ENCODE data around the gene SYPL1. TPM values are rescaled to one million over a fixed set of nuclear protein-coding genes. Genes with fewer than 3 reads are reported as not detected.

Gene SYPL1
- polyA plus RNA-seq, 1 donor from 2014 or later, result 17.4 TPM

- no peaks in the 10 kb centered on the region for H3F3A ChIP-seq (ENCODE audit: insufficient read depth, low read length, poor library complexity, severe bottlenecking)
- TF ChIP-seq EP300 (conservative IDR thresholded peaks at IDR 0.05; ENCODE audit: poor library complexity, severe bottlenecking), result no peak
- TF ChIP-seq, protein P1, sequence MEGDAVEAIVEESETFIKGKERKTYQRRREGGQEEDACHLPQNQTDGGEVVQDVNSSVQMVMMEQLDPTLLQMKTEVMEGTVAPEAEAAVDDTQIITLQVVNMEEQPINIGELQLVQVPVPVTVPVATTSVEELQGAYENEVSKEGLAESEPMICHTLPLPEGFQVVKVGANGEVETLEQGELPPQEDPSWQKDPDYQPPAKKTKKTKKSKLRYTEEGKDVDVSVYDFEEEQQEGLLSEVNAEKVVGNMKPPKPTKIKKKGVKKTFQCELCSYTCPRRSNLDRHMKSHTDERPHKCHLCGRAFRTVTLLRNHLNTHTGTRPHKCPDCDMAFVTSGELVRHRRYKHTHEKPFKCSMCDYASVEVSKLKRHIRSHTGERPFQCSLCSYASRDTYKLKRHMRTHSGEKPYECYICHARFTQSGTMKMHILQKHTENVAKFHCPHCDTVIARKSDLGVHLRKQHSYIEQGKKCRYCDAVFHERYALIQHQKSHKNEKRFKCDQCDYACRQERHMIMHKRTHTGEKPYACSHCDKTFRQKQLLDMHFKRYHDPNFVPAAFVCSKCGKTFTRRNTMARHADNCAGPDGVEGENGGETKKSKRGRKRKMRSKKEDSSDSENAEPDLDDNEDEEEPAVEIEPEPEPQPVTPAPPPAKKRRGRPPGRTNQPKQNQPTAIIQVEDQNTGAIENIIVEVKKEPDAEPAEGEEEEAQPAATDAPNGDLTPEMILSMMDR (IDR thresholded peaks at IDR 0.05; ENCODE audit: poor library complexity, severe bottlenecking), result peak; percentile 53
- TF ChIP-seq SMC3 (conservative IDR thresholded peaks at IDR 0.05; ENCODE audit: poor library complexity), result peak; percentile 62
- peak; percentile 53 for TF ChIP-seq RAD21 (conservative IDR thresholded peaks at IDR 0.05)
- no peaks in the 10 kb centered on the region for H3K9me2 ChIP-seq (ENCODE audit: insufficient read depth, low read length)
- H3K36me3 ChIP-seq (ENCODE audit: insufficient read depth, low read length), result no peaks in the 10 kb centered on the region
- H2AFZ ChIP-seq (ENCODE audit: low read depth, low read length), result no peak overlapping the region
- no peak overlapping the region for H3K27ac ChIP-seq (ENCODE audit: low read length)
- no peak overlapping the region for H3K4me3 ChIP-seq (ENCODE audit: low read length)
- no peak overlapping the region for H3K9ac ChIP-seq (ENCODE audit: low read length)
- H3K9me3 ChIP-seq (ENCODE audit: low read length), result no peaks in the 10 kb centered on the region
- H3K4me2 ChIP-seq (ENCODE audit: low read length), result no peak overlapping the region
- no peaks in the 10 kb centered on the region for H3K27me3 ChIP-seq (ENCODE audit: insufficient read depth, low read depth, low read length)
- H3K79me2 ChIP-seq (replicated peaks; ENCODE audit: insufficient read depth, low read length), result no peaks in the 10 kb centered on the region
- H4K20me1 ChIP-seq (ENCODE audit: insufficient read depth), result no peaks in the 10 kb centered on the region
Measured at GRCh38 chr7:106056513-106057203, 55.5 kb downstream of the SYPL1 start.

GRCh38 chr7:106054971-106055532 is 57.1 kb downstream of the SYPL1 start:
- Histone ChIP-seq H3K36me3 (ENCODE audit: insufficient read depth, low read length) (no peaks in the 10 kb centered on the region), H3K27ac (ENCODE audit: low read length) (no peak overlapping the region), H3K79me2 (replicated peaks; ENCODE audit: insufficient read depth, low read length) (no peaks in the 10 kb centered on the region), H3F3A (ENCODE audit: insufficient read depth, low read length, poor library complexity, severe bottlenecking) (no peaks in the 10 kb centered on the region), H2AFZ (ENCODE audit: low read depth, low read length) (no peak overlapping the region), H3K4me2 (ENCODE audit: low read length) (no peak overlapping the region), H4K20me1 (ENCODE audit: insufficient read depth) (no peaks in the 10 kb centered on the region), H3K9me2 (ENCODE audit: insufficient read depth, low read length) (no peaks in the 10 kb centered on the region), H3K9me3 (ENCODE audit: low read length) (no peaks in the 10 kb centered on the region), H3K9ac (ENCODE audit: low read length) (no peak overlapping the region), H3K27me3 (ENCODE audit: insufficient read depth, low read depth, low read length) (no peaks in the 10 kb centered on the region), H3K4me3 (ENCODE audit: low read length) (no peak overlapping the region)
- TF ChIP-seq EZH2 (IDR thresholded peaks at IDR 0.05; ENCODE audit: borderline replicate concordance, insufficient read depth, low read length, poor library complexity, severe bottlenecking), result no peak
- TF ChIP-seq RAD21 (conservative IDR thresholded peaks at IDR 0.05), result no peak
- no peak for TF ChIP-seq MXI1 (conservative IDR thresholded peaks at IDR 0.05; ENCODE audit: poor library complexity, severe bottlenecking)
- TF ChIP-seq EP300 (conservative IDR thresholded peaks at IDR 0.05; ENCODE audit: poor library complexity, severe bottlenecking), result no peak
- no peak for TF ChIP-seq REST (IDR thresholded peaks at IDR 0.05; ENCODE audit: borderline replicate concordance)
- TF ChIP-seq, protein P1 (IDR thresholded peaks at IDR 0.05; ENCODE audit: poor library complexity, severe bottlenecking), result no peak
- no peak for TF ChIP-seq POLR2AphosphoS5 (IDR thresholded peaks at IDR 0.05)
- no peak for TF ChIP-seq SMC3 (conservative IDR thresholded peaks at IDR 0.05; ENCODE audit: poor library complexity)
- TF ChIP-seq TAF1 (IDR thresholded peaks at IDR 0.05; ENCODE audit: low read depth), result no peak
